ENCODE measurements around the gene NAALADL2.

GRCh38 chr3:175342196-175342595 lies 483.1 kb downstream of the NAALADL2 start:
- TF ChIP-seq CTCF (IDR thresholded peaks at IDR 0.05) (no peak), POLR2A (IDR thresholded peaks at IDR 0.05) (no peak)
